Effector CD8-positive, alpha-beta T cell (primary cell): ENCODE results near the gene PXDN.

ENCODE experiments used
- DNase-seq: peaks from one replicate; lab custom pipeline; 2025; lab: John Stamatoyannopoulos, UW

PXDN gene

DNA sequence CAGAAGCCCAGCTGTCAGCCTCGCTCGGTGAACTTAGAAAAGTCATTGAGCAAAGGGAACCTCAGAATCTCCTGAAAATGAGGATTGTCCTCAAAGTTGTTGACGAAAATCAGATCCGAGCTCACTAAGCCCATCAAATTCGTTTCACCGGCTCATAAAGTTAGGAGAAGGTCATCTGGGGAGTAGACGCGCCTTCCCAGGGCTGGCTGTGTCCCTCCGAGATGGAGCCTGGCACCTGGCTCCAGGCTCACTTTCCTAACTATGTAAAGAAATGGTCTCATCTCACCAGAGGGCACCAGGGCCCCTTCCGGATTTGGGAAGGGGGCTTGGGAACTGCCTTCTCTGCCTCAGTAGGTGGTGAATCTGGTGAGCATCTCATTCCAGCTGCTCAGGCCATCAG lies 145.5 kb downstream of the PXDN start:
- DNase-seq, result no peak

DNA sequence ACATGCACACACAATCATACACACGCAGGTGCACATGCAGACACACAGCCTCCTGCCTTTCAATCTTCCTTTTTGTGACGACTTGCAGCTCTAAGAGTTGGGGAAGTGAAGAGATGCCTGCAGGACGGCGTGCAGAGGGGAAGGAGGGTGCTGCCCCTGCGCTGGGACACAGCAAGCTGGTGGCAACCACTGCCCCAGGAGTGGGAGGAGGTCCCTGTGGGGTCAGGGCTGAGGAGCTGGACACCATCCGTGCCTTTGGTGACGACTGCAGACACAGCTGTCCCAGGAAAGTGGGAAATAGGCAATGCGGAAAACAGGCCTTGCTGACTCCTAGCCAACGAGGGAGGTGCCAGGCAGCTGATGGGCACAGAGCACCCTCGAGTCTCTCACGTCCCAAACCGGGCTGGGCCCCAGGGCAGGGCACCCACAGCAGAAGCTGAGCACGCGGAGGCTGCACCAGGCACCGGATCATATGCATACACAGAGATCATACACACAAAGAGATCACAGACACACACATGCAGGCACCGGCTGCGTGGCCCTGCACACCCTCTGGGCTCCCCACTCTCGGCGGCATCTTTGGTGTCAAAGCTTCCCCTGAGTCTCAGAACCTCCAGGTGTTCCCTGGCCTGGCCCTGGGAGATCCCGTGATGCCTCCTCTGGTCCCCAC lies 146.1 kb downstream of the PXDN start:
- DNase-seq, result no peak

DNA sequence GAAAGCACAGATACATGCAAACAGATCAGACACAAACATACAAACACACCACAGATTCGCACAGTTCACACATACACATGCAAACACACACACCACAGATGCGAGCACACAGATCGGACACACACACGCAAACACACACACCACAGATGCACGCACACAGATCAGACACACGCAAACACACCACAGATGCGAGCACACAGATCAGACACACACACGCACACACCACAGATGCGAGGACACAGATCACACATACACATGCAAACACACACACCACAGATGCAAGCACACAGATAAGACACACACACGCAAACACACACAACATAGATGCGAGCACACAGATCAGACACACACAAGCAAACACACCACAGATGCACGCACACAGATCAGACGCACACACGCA lies 149.0 kb downstream of the PXDN start:
- no peak for DNase-seq

DNA sequence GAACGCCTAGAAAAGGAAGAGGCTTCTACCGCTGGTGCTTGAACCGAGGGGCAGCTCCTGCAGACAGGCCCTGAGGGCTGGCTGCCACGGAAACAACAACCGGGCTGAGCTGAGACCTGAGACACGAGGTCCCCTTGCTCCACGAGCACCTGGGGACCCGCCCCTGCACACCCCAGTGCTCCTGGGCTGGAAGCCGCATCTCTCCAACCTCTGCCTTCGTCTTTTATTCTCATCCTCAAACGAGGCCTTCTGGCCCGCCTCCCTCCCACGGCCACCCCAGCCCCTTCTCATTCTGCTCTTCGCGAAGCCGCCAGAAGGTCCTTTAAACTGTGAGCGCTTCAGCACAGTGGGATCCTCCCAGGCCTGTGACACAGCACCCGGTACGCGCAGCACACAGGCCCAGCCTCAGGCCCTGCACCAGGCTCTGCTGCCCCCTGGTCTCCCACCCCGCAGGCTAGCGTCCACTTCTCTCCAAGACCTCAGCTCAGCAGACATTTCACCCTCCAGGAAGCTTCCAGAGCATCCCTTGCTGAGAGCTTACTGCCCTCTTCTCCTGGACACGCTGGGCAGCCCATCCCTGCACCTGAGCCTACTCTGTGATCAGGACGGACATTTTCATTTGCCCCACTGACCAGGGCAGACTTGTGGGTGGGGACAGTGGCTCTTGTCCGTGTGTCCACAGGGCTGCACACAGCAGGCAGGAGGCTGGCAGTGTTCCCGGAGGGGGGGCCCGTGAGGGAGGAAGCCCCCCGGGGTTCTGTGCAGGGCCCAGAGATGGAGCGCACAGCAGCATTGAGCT lies 149.7 kb downstream of the PXDN start:
- no peak for DNase-seq

DNA sequence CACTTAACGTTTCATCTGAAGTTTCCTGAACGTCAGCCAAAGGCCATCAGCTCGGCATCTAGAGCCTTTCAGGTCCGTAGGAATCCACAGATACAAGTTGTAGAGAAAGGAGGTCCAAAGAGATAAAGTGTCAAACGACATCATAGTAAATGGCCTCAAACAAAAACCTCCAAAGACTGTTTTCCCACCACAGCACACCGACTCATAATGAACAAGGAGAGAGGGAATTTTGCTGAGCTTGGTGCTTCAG lies 150.3 kb downstream of the PXDN start:
- no peak for DNase-seq

DNA sequence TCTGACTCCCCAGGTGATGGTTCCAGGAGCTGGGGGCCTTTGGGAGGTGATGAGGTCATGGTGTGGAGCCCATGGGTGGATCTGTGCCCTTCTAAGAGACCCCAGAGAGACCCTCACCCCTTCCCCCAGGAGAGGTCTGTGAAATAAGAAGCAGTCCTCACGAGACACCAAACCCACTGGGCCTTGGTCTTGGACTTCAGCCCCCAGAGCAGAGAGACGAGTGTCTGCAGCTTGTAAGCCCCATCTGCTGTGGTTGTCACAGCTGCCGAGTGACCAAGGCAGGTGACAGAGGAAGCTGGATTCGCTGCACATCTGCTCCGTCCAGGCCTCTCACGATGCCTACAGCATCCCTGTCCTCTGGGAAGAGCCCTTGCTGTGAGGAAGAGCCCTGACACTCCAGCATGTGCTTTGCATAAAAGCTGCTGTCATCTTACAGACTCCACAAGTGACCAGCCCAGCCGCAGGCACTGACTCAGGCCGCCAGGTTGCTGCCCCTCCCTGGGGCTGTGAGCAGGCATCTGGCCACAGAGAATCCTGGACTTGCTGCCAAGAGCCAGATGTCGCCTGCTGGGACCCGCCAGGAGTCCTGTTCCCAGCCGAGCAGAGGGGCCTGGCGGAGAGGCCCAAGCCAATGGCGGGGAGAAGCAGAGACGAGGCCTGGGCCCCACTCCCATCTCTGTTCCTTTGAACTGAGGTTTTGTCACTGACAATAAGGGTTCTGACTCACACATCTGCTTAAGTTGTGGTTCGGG lies 150.8 kb downstream of the PXDN start:
- DNase-seq, result no peak

DNA sequence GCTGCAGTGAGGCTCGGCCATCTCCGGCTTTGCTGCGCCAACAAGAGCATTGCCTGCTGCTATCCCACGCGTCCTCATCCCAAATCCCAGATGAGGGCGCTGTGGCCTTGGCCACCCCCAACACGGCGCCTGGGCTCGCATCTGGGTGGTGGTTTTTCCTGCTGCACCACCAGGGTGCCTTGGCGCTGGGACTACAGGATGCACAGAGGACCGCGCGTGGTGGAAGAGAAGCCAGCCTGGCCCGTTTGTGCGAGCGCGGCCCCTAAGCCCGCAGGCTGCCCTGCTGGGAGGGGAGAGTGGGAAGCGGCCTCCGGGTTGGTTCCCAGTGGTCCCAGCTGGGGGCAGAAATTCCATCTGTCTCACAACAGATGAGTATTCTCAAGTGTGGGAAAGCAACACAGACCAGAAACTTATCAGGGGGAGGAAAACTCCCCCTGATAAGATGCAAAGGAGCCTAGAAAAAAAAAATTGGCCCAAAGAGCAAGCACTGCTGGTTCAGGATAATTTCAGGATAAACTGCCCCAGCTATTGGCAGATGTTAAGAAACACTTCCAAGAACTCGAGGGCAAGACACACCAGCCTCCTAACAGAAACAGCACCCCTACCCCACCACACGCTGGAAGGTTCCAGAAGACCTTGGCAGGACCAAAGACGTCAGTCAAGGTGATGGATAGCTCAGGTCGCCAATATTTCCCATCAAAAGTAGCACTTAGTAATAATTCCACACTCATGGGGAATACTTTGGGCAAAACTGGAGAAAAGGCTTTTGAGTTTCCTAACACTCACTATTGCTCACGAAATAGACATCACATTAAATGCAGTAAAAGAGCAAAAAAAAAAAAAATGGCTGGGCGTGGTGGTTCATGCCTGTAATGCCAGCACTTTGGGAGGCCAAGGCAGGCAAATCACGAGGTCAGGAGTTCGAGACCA lies 152.1 kb downstream of the PXDN start:
- no peak for DNase-seq

DNA sequence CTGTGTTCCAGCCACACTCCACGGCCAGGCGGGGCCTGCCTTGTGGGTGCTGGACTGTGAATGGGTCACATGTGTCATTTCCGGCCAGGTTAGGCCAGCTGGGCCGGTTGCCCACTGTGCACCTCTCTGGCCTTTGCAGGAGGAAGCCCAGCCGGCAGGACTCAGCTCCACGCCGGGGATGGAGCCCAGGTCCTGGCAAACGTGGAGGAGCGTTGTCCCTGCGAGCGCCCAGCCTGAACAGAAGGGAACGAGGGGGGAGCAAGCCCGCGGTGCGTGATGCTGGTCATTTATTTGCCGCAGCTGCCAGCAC lies 152.9 kb downstream of the PXDN start:
- DNase-seq, result no peak

DNA sequence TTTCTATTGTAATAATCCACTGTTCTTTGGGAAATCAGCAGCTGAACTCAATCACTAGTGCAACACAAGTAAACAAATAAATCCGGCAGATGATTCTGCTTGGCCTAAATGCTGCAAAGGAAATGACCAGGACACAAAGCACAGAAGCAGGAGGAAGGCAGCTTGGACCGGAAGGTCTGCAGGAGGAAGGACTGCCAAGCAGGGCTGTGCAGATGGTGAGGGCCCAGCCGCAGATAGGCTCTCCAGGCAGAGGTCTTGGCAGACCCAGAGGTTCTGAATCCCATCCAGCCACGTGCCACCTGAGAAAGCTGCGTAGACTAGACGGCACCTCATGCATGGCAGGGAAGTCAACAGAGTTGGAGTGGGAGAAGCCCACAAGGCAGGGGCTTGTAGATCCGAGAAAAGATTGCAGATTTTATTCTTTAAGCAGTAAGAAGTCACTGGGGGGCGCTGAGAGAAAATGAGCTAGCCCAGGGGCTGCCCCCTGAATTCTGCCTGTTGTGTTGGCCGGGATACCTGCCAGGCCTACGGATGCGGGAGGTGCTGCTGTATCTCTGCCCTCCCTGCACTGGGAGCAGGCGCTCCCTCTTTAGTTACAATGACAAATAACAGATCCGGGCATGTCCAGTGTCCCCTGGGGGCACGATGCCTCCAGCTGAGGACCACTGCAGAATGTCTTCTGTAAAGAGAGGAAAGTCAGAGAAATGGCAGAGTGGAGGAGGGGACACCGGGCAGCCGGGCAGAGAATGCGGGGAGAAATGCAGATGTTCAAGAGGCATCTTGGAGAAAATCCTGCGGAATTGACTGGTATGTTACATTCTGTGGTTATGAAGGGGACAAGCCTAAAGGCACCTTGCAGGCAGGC lies 153.5 kb downstream of the PXDN start:
- no peak for DNase-seq

DNA sequence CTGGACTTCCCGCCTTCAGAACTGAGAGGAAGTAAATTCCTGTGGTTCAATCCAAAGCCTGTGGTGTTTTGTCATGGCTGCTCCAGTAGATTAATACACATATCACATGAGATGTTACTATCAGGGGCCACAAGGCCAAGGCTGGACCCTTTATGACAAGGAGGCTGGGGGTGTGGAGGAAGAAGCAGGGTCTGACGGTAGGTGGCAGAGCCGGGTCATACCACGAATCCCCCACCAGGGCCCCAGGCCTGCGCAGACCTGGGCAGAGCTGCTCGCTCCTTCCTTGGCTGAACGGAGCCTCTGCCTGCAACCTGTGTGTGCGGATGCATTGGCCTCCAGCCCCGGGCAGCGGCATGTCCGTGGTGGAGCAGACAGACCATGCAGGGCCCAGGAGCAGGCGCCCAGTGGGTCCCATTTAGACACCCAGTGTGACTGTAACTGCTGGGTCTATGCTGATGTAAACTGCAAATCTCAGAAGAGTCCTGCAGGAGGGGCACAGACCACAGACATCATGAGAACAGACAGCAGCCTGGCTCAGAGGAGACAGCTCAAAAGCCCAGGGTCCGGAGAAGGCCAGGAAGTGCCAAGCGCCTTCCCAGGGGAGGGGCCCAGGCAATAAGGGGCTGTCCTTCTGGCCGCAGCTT lies 155.2 kb downstream of the PXDN start:
- no peak for DNase-seq

DNA sequence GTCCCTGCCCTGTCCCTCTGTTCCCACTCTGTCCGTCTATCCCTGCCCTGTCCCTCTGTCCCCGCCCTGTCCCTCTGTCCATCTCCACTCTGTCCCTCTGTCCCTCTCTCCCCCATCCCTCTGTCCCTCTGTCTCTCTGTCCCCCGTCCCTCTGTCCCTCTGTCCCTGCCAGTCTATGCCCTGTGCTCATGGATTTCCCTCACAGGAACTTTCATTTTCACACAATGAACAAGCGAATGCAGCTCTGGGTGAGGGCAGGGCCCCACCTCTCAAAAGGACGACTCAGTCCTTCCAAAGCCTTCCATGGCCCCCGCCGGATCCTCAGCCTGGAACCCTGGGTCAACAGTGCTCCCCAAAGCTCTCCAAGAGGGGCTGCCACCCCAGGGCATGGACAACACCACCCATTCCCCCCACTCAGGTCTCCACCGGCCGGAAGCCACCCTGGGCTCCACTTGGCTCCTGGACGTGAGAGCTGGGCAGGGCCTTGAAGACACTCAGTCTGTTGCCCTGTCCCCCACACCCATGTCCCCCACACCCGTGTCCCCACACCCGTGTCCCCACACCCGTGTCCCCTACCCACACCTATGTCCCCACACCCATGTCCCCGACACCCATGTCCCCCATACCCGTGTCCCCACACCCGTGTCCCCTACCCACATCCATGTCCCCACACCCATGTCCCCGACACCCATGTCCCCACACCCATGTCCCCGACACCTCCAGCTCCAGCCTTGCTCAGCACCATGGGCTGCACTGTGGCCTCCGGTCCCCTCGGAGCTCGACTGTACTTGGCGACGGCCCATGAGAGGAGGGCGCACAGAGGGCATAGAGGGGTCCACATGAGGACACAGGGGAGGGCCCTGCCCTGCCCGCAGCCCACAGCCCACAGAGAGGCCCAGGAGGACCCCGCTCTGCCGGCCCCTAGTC lies 156.0 kb downstream of the PXDN start:
- DNase-seq, result no peak

DNA sequence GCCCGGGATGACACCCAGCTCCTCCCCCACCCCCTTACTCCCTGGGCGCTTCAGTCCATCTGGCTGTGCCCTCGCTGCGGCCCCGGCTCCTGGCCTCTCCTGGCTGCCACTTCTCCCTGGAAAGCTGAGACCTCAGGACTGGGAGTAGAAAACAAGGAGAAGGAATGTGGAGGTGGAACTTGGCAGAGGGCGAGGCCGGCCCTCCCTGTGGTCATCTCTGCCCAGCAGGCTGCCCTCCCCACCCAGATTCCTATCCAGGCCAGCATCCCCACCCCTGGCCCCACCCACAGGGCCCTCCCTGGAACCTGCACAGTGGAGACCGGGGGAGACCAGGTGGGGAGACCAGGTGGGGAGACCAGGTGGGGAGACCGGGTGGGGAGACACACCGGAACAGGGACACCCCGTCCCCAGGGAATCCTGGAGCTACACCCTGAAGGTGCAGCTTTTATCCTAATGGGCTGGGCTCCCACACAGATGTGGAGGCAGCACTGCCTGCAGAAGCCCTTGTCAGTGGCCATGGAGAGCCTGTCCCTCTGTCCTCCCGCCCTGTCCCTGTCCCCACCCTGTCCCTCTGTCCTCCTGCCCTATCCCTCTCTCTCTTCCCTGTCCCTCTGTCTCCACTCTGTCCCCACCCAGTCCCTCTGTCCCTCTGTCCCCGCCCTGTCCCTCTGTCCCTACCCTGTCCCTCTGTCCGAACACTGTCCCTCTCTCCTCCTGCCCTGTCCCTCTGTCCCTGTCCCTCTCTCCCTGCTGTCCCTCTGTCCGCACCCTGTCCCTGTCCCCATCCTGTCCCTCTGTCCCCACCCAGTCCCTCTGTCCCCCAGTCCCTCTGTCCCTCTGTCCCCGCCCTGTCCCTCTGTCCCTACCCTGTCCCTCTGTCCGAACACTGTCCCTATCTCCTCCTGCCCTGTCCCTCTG lies 157.1 kb downstream of the PXDN start:
- DNase-seq, result no peak

DNA sequence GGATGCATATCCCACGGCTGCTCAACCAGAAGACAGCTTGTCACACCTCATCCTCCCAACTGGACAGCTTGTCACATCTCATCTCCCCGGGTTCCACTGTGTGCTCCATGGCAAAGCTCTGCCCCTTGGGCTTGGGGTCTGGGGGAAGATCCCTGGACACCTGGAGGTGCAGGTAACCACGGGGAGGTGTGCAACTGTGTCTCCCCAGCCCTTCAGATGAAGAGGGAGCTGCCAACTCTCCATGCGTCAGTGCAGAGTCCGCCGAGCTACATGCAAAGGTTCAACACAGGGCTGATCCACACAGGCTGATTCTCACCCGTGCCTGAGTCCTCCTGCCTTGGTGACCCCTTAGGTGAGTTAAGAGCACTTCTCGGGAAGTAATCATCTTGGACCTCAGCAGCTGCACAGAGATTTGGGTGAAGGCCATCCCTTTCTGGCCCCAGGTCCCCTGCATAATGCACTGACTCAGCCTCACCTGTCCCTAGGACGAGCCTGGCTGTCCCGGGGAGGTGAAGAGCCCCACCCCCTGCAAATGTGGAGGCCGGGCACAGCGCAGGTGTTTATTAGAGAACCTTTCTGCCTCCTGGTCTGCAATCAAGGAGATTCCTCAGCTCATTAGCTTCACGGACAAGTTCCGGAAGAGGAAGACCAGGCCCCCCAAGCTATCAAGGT lies 157.9 kb downstream of the PXDN start:
- DNase-seq, result no peak

DNA sequence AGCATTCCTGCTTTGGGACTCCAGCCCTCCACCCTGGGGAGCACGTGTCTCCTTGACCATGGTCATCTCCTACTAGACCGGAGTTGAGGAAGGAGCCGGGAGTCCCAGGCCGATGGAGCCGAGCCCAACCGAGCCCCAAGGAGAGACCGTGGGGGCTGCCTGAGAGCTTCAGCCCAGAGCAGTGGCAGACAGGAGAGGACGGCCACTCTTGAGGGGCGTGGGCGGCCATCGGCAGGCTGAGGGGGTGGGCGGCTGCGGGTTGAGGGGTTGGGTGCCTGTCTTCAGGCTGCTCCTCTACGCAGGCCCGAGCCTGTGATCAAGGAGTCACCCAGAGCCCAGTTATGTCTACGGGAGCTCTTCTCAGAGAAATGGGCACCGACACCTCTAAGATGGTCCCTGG lies 158.7 kb downstream of the PXDN start:
- DNase-seq, result no peak

DNA sequence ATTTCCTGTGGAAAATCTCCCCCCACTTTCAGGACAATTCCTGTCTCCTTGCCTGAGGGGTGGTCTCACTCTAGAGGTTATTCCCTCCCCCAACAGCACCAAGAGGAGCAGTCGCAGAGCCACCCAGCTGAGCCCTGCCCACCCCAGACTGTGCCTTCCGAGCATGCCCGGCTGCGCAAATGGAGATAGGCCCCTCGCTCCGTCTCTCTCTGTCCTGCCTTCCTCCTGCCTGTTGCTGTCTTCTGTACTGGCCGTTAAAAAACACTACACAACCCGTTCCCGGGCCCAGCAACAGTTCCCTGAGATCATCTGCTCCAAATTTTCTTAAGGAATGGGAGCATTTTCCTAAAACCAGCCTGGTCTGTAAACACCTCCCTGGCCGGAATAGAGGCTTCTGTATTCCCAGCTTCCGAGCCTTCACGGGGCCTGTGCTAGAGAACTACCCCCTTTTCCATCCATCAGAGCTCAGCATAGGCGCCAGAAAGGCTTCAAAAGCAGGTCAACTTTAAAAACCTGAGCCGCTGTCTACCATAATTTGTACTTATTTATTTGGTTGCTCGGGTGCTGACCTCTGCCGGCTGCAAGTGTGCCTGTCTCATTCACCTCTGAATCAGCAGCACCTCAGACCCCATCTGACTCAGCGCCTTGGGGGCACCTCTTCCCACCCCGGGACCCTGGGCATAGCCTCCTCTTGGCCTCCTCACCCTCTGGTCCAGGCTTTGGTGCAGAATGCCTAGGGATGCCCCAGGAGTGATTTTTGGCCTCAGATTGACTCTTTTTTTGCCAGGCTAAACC lies 159.4 kb downstream of the PXDN start:
- DNase-seq, result no peak

DNA sequence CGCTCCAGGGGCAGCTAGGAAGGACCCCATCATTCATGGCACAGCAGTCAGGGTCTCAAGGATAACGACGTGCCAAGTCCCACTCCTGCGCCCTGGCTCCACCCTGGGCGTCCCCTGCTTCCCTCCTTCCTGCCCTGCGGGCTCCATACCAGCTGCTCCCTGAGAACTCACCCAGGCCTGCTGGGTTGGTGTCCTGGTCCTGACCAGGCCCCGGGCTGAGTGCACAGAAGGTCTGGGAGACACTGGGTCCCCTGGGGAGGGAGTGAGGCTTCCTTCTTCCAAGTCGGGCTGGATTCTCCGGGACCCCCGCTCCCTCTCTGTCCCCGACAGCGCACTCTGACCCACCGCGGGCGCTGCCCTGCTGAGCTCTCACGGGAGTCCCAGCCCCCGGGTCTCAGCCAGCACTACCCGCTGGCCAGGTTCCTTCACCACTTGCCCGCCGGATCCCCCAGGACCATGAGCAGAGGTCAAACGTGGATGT lies 160.2 kb downstream of the PXDN start:
- DNase-seq, result no peak

DNA sequence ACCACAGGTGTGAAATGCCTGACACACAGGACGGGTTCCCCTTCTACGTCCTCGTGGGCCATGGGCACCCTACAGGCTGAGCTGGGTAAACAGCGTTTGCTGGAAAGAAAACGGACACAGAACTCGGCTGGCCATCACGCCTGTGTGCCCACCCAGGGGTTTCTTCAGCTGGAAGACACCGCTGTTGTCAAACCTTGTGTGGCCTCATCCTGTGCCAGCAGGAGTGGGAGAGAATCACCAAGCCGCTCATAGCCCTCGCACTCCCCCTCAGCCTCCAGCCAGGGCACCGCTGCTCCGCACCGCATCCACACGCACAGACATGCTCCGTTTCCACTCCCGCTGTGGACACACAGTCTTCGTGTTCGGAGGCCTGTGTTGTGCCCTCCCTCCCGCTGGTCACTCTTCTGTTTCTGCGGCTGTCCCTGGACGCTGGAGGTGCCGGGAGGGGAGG lies 161.4 kb downstream of the PXDN start:
- no peak for DNase-seq
